DND-41 (cell line): ENCODE measurements around the gene MTMR2.

Source experiments
- ATAC-seq: fragments of 200-7000 bp; cut with Tn5 transposase; 3 replicates; pipeline ENCODE4 v1.9.1; 2021; ENCODE audit warnings: low read depth; ENCODE audit not compliant: insufficient read depth
- DNase-seq: peaks from one replicate; pipeline ENCODE4 v3.0.0-alpha.2; 2020
- H2AFZ ChIP-seq: 2 replicates; pipeline ENCODE4 v1.6.0; 2012; ENCODE audit warnings: low read depth, low read length
- H3K27ac ChIP-seq: 2 replicates; pipeline ENCODE4 v1.5.1; 2012; ENCODE audit warnings: low read length, inconsistent platforms
- H3K27me3 ChIP-seq: fragments of 200-600 bp; sonication (generic); 2 replicates; pipeline ENCODE4 v1.6.0; 2012; ENCODE audit warnings: low read length, mild to moderate bottlenecking, inconsistent platforms; ENCODE audit not compliant: insufficient read depth, poor library complexity
- H3K36me3 ChIP-seq: 2 replicates; pipeline ENCODE4 v1.5.1; 2012; ENCODE audit warnings: low read length, inconsistent platforms; ENCODE audit not compliant: insufficient read depth
- H3K4me1 ChIP-seq: 2 replicates; pipeline ENCODE4 v1.5.1; 2012; ENCODE audit warnings: mild to moderate bottlenecking, low read length; ENCODE audit not compliant: insufficient read depth
- H3K4me2 ChIP-seq: 2 replicates; pipeline ENCODE4 v1.6.0; 2012; ENCODE audit warnings: mild to moderate bottlenecking, moderate library complexity, low read length, inconsistent platforms; ENCODE audit not compliant: insufficient read depth
- H3K4me3 ChIP-seq, 2 experiments: fragments of 200-600 bp in 1 of 2; shearing (Covaris generic) in 1 of 2; 2 replicates each; pipeline ENCODE4 v1.5.1; 2012 to 2016; ENCODE audit warnings: inconsistent platforms in 2 of 2, low read length in 2 of 2, mild to moderate bottlenecking in 2 of 2, low read depth in 1 of 2, moderate library complexity in 1 of 2
- H3K79me2 ChIP-seq: 2 replicates; pipeline ENCODE4 v1.6.0; 2012; ENCODE audit warnings: low read length, inconsistent platforms; ENCODE audit not compliant: insufficient read depth
- H3K9ac ChIP-seq: 2 replicates; pipeline ENCODE4 v1.6.0; 2012; ENCODE audit warnings: low read depth, mild to moderate bottlenecking, inconsistent platforms, low read length, moderate library complexity
- H3K9me3 ChIP-seq: 2 replicates; pipeline ENCODE4 v1.5.1; 2012; ENCODE audit warnings: low read length, moderate library complexity, mild to moderate bottlenecking, inconsistent platforms; ENCODE audit not compliant: insufficient read depth, severe bottlenecking
- H4K20me1 ChIP-seq: 2 replicates; pipeline ENCODE4 v1.6.0; 2012; ENCODE audit warnings: low read length; ENCODE audit not compliant: insufficient read depth
- CTCF ChIP-seq: IDR thresholded peaks from 2 replicates; pipeline ENCODE4 v1.5.1; 2012; ENCODE audit warnings: borderline replicate concordance, low read length, moderate library complexity, mild to moderate bottlenecking; ENCODE audit not compliant: poor library complexity, severe bottlenecking; ENCODE audit errors: extremely low read depth
- EZH2 ChIP-seq: IDR thresholded peaks from 3 replicates; pipeline ENCODE4 v1.6.1; 2012; ENCODE audit warnings: borderline replicate concordance, low read depth, mild to moderate bottlenecking, moderate library complexity, low read length, inconsistent platforms; ENCODE audit not compliant: severe bottlenecking

Gene MTMR2

GRCh38 chr11:95892892-95893570 lies 30.9 kb downstream of the MTMR2 start:
- Histone ChIP-seq H4K20me1 (peaks cover 6% of the 10 kb centered on the region; the same call in 1 of the 2 replicates), H3K9ac (no peak overlapping the region), H3K27me3 (no peaks in the 10 kb centered on the region), H3K4me2 (no peak overlapping the region), H3K79me2 (peaks cover 42% of the 10 kb centered on the region), H2AFZ (no peak overlapping the region), H3K36me3 (no peaks in the 10 kb centered on the region; the same call in 1 of the 2 replicates), H3K27ac (no peak overlapping the region), H3K4me1 (no peaks in the 10 kb centered on the region), H3K9me3 (no peaks in the 10 kb centered on the region), H3K4me3 (no peak overlapping the region)
- DNase-seq: no peak
- no peak for TF ChIP-seq EZH2
- no peak for ATAC-seq

- Histone ChIP-seq H3K4me3 (no peak overlapping the region), H3K36me3 (no peaks in the 10 kb centered on the region; the same call in 1 of the 2 replicates), H3K27me3 (no peaks in the 10 kb centered on the region), H3K4me1 (no peaks in the 10 kb centered on the region), H3K27ac (no peak overlapping the region), H3K9me3 (no peaks in the 10 kb centered on the region), H3K79me2 (peaks cover 38% of the 10 kb centered on the region), H4K20me1 (peaks cover 6% of the 10 kb centered on the region; the same call in 1 of the 2 replicates), H3K9ac (no peak overlapping the region), H2AFZ (no peak overlapping the region), H3K4me2 (no peak overlapping the region)
- no peak for TF ChIP-seq CTCF
- no peak for TF ChIP-seq EZH2
- ATAC-seq (no peak), DNase-seq (no peak)
Observed at GRCh38 chr11:95892492-95892891, 31.4 kb downstream of the MTMR2 start.

GRCh38 chr11:95891423-95892170 lies 32.3 kb downstream of the MTMR2 start:
- ATAC-seq: peak; percentile 60

More at GRCh38 chr11:95891423-95892170, 32.3 kb downstream of the MTMR2 start:
- Histone ChIP-seq H2AFZ (no peak overlapping the region), H3K4me3 (no peak overlapping the region), H3K9ac (no peak overlapping the region), H3K36me3 (peaks cover 9% of the 10 kb centered on the region; the same call in 1 of the 2 replicates), H3K27ac (no peak overlapping the region), H3K9me3 (no peaks in the 10 kb centered on the region), H3K4me1 (no peaks in the 10 kb centered on the region), H3K4me2 (no peak overlapping the region), H4K20me1 (peaks cover 4% of the 10 kb centered on the region; the same call in 1 of the 2 replicates), H3K79me2 (peaks cover 34% of the 10 kb centered on the region; the same call in 1 of the 2 replicates), H3K27me3 (no peaks in the 10 kb centered on the region)
- DNase-seq: no peak
- TF ChIP-seq CTCF: no peak
- TF ChIP-seq EZH2: no peak
